ENCODE results near the gene AP5M1.

- TF ChIP-seq GATA3 (IDR thresholded peaks at IDR 0.05; ENCODE audit: low read depth, low read length) (no peak), GATA2 (IDR thresholded peaks at IDR 0.05; ENCODE audit: low read depth, low read length) (no peak)
These were observed 4.5 kb downstream of the AP5M1 start for GRCh38 chr14:57273236-57273635.
